Activated CD8-positive, alpha-beta T cell treated with anti-CD3 and anti-CD28 coated beads, Interleukin-2, amount 10 ng/mL, durations not matched to agents 7 days and 5 days (primary cell): ENCODE measurements around the gene PATE2. TPM values are rescaled to one million over a fixed set of nuclear protein-coding genes. Genes with fewer than 3 reads are reported as not detected.

Source experiments
- total RNA-seq, 2 experiments: library from RNA; stranded (reverse); gene quantifications; one replicate each; pipeline ENCODE4 v1.2.3, GENCODE V29; 2021

Gene PATE2
- total RNA-seq, 2 experiments from 2014 or later, result not detected

Other genes with a start within 250 kb of the PATE2 start
- gene EI24, start 209.4 kb downstream of the PATE2 start, total RNA-seq, result 10 to 100 TPM; 45.8 to 46.2 TPM
- 100 to 1,000 TPM; 103 to 114 TPM for gene STT3A, start 186.0 kb downstream of the PATE2 start, total RNA-seq
- 100 to 1,000 TPM; 102 to 106 TPM for gene CHEK1, start 153.7 kb downstream of the PATE2 start, total RNA-seq
- gene ACRV1, start 98.0 kb downstream of the PATE2 start, total RNA-seq, result not detected
- not detected for gene PATE1, start 32.5 kb downstream of the PATE2 start, total RNA-seq
- not detected for gene PATE3, start 9.3 kb upstream of the PATE2 start, total RNA-seq
- gene PATE4, start 54.5 kb upstream of the PATE2 start, total RNA-seq, result not detected
- gene HYLS1, start 108.8 kb upstream of the PATE2 start, total RNA-seq, result 10 to 100 TPM; 11.1 to 11.7 TPM
- gene PUS3, start 124.4 kb upstream of the PATE2 start, total RNA-seq, result 10 to 100 TPM; 11.9 to 16.0 TPM
- gene DDX25, start 125.7 kb upstream of the PATE2 start, total RNA-seq, result not detected
- not detected for gene VSIG10L2, start 167.2 kb upstream of the PATE2 start, total RNA-seq